Ramos (cell line): ENCODE data around the gene HECTD2.

Experiments used
- in situ Hi-C: fragments of 300-500 bp; cut with MboI; formaldehyde crosslinking; loops from one replicate; pipeline ENCODE4 v1.14.3; 2022; ENCODE audit warnings: low sequenced_read_pairs; ENCODE audit not compliant: unreplicated experiment

Gene HECTD2

GRCh38 chr10:91467114-91467513 lies 57.0 kb downstream of the HECTD2 start:
- in situ Hi-C loops: no loop called here

GRCh38 chr10:91471602-91472001 lies 61.5 kb downstream of the HECTD2 start:
- in situ Hi-C loops: no loop called here

- in situ Hi-C loops: no loop called here
These were observed 62.8 kb downstream of the HECTD2 start for GRCh38 chr10:91472911-91473310.

GRCh38 chr10:91474009-91474408 lies 63.9 kb downstream of the HECTD2 start:
- in situ Hi-C loops: no loop called here

GRCh38 chr10:91477236-91477635 lies 67.1 kb downstream of the HECTD2 start:
- in situ Hi-C loops: no loop called here

GRCh38 chr10:91479583-91479982 lies 69.4 kb downstream of the HECTD2 start:
- in situ Hi-C loops: no loop called here

- in situ Hi-C loops: no loop called here
These were observed 77.9 kb downstream of the HECTD2 start for GRCh38 chr10:91487911-91488582.

GRCh38 chr10:91493313-91493712 lies 83.2 kb downstream of the HECTD2 start:
- in situ Hi-C loops: no loop called here

GRCh38 chr10:91495402-91495801 lies 85.3 kb downstream of the HECTD2 start:
- in situ Hi-C loops: no loop called here

GRCh38 chr10:91496016-91496415 lies 85.9 kb downstream of the HECTD2 start:
- in situ Hi-C loops: no loop called here

- in situ Hi-C loops: no loop called here
These were observed 101.6 kb downstream of the HECTD2 start for GRCh38 chr10:91511549-91512330.

GRCh38 chr10:91512458-91512857 lies 102.3 kb downstream of the HECTD2 start:
- in situ Hi-C loops: no loop called here

- in situ Hi-C loops: no loop called here
These were observed 103.7 kb downstream of the HECTD2 start for GRCh38 chr10:91513598-91514424.

- in situ Hi-C loops: no loop called here
These were observed 104.6 kb downstream of the HECTD2 start for GRCh38 chr10:91514787-91515186.

- in situ Hi-C loops: no loop called here
These were observed 107.2 kb downstream of the HECTD2 start for GRCh38 chr10:91517394-91517793.

- in situ Hi-C loops: no loop called here
These were observed 109.9 kb downstream of the HECTD2 start for GRCh38 chr10:91519899-91520514.

- in situ Hi-C loops: no loop called here
These were observed 110.5 kb downstream of the HECTD2 start for GRCh38 chr10:91520661-91521060.

GRCh38 chr10:91521439-91521838 lies 111.3 kb downstream of the HECTD2 start:
- in situ Hi-C loops: no loop called here

- in situ Hi-C loops: no loop called here
These were observed 116.0 kb downstream of the HECTD2 start for GRCh38 chr10:91525896-91526712.

GRCh38 chr10:91528080-91528479 lies 117.9 kb downstream of the HECTD2 start:
- in situ Hi-C loops: no loop called here
